HepG2 (cell line): ENCODE measurements around the gene PCGF2. TPM values are rescaled to one million over a fixed set of nuclear protein-coding genes. Genes with fewer than 3 reads are reported as not detected.
A peak's percentile ranks its signal among the peaks of the same experiment; 100 is the strongest.

ENCODE experiments used
- BCL6 ChIP-seq: IDR thresholded peaks from 2 replicates; pipeline ENCODE4 v1.6.1; 2016; ENCODE audit warnings: missing genetic modification reagents, missing compliant biosample characterization
- CBX5 ChIP-seq: sonication (generic); formaldehyde crosslinking; IDR thresholded peaks from 2 replicates; pipeline ENCODE4 v1.4.0; 2020; ENCODE audit warnings: missing genetic modification reagents, borderline replicate concordance
- EHMT2 ChIP-seq: fragments of 200-600 bp; sonication (generic); IDR thresholded peaks from 2 replicates; pipeline ENCODE4 v1.7.0; 2017; ENCODE audit warnings: antibody characterized with exemption, low read depth, low read length, borderline replicate concordance
- ELK4 ChIP-seq: sonication (generic); formaldehyde crosslinking; IDR thresholded peaks from 2 replicates; pipeline ENCODE4 v1.9.0; 2021; ENCODE audit warnings: missing genetic modification reagents, borderline replicate concordance
- MED8 ChIP-seq: sonication (generic); formaldehyde crosslinking; IDR thresholded peaks from 2 replicates; pipeline ENCODE4 v1.8.1; 2023; ENCODE audit warnings: mild to moderate bottlenecking, missing genetic modification reagents; ENCODE audit not compliant: insufficient replicate concordance
- PLSCR1 ChIP-seq: sonication (generic); formaldehyde crosslinking; IDR thresholded peaks from 2 replicates; pipeline ENCODE4 v1.5.0; 2020; ENCODE audit warnings: missing genetic modification reagents, mild to moderate bottlenecking, borderline replicate concordance
- SNAI1 ChIP-seq: sonication (generic); formaldehyde crosslinking; IDR thresholded peaks from 2 replicates; pipeline ENCODE4 v1.5.0; 2020; ENCODE audit warnings: mild to moderate bottlenecking, missing genetic modification reagents, borderline replicate concordance
- SNAPC4 ChIP-seq: sonication (generic); formaldehyde crosslinking; IDR thresholded peaks from 2 replicates; pipeline ENCODE4 v1.4.0; 2020; ENCODE audit warnings: mild to moderate bottlenecking, missing genetic modification reagents
- TOE1 ChIP-seq: sonication (generic); formaldehyde crosslinking; IDR thresholded peaks from 2 replicates; pipeline ENCODE4 v1.4.0; 2020; ENCODE audit warnings: mild to moderate bottlenecking, missing genetic modification reagents
- ZBTB3 ChIP-seq: sonication (generic); formaldehyde crosslinking; IDR thresholded peaks from 2 replicates; pipeline ENCODE4 v1.4.0; 2020; ENCODE audit warnings: low read depth, mild to moderate bottlenecking, moderate library complexity, missing genetic modification reagents, borderline replicate concordance
- polyA plus RNA-seq, 8 experiments: library from polyadenylated mRNA; depleted of rRNA in 3 of 8; stranded (reverse) in 7 of 8; unstranded in 1 of 8; fragments of >200 nt; fragmentation: Illumina TruSeq in 4 of 8; extraction: Trizol in 4 of 8; gene quantifications; 2 replicates each; pipeline versions ENCODE4 v1.2.1 to v1.2.3, GENCODE V29; 2011 to 2016; ENCODE audit warnings: low read depth in 4 of 8, missing spikeins in 1 of 8, mixed read lengths in 1 of 8; ENCODE audit not compliant: insufficient read depth in 1 of 8
- total RNA-seq, 5 experiments: library from RNA; depleted of rRNA; stranded (reverse); fragments of >200 nt; fragmentation: Illumina TruSeq; extraction: Trizol; gene quantifications; 2 replicates each; pipeline ENCODE4 v1.2.3, GENCODE V29; 2016; ENCODE audit warnings: low read depth in 1 of 5
- TF ChIP-seq, protein P1 (sequence below): IDR thresholded peaks from 2 replicates; pipeline ENCODE4 v1.6.1; 2016; ENCODE audit warnings: missing compliant biosample characterization, missing genetic modification reagents, borderline replicate concordance
- TF ChIP-seq, protein P2 (sequence below): sonication (generic); formaldehyde crosslinking; IDR thresholded peaks from 2 replicates; pipeline ENCODE4 v1.4.0; 2020; ENCODE audit warnings: mild to moderate bottlenecking, missing genetic modification reagents
- TF ChIP-seq, protein P3 (sequence below): sonication (generic); formaldehyde crosslinking; IDR thresholded peaks from 2 replicates; pipeline ENCODE4 v1.8.1; 2023; ENCODE audit warnings: mild to moderate bottlenecking, moderate library complexity, missing genetic modification reagents
- TF ChIP-seq, protein P4 (sequence below): IDR thresholded peaks from 2 replicates; pipeline ENCODE4 v1.6.1; 2012; ENCODE audit warnings: low read length, improper control_type of control experiment

PCGF2 gene
- total and polyA plus RNA-seq, 2 of the 13 experiments (the other 11 are each of a cell fraction or from before 2014, with no cell fraction given) = 11.6 to 29.4 TPM

- no peak for TF ChIP-seq EHMT2
- TF ChIP-seq TOE1 (CRISPR knock-in tag) = no peak
- TF ChIP-seq SNAI1 (CRISPR knock-in tag) = no peak
- TF ChIP-seq PLSCR1 (CRISPR knock-in tag) = peak; percentile 54; the same call in 1 of the 2 replicates
- TF ChIP-seq, protein P1, sequence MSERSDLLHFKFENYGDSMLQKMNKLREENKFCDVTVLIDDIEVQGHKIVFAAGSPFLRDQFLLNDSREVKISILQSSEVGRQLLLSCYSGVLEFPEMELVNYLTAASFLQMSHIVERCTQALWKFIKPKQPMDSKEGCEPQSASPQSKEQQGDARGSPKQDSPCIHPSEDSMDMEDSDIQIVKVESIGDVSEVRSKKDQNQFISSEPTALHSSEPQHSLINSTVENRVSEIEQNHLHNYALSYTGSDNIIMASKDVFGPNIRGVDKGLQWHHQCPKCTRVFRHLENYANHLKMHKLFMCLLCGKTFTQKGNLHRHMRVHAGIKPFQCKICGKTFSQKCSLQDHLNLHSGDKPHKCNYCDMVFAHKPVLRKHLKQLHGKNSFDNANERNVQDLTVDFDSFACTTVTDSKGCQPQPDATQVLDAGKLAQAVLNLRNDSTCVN (CRISPR knock-in tag) = no peak
- peak; percentile 18; the same call in 1 of the 2 replicates for TF ChIP-seq BCL6 (CRISPR knock-in tag)
- TF ChIP-seq ZBTB3 = peak; percentile 71; the same call in 1 of the 2 replicates
- peak; percentile 6; the same call in 1 of the 2 replicates for TF ChIP-seq SNAPC4
- TF ChIP-seq CBX5 (CRISPR knock-in tag) = no peak
- TF ChIP-seq ELK4 = no peak
- TF ChIP-seq, protein P2, sequence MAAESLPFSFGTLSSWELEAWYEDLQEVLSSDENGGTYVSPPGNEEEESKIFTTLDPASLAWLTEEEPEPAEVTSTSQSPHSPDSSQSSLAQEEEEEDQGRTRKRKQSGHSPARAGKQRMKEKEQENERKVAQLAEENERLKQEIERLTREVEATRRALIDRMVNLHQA (CRISPR knock-in tag) = no peak
- TF ChIP-seq, protein P3, sequence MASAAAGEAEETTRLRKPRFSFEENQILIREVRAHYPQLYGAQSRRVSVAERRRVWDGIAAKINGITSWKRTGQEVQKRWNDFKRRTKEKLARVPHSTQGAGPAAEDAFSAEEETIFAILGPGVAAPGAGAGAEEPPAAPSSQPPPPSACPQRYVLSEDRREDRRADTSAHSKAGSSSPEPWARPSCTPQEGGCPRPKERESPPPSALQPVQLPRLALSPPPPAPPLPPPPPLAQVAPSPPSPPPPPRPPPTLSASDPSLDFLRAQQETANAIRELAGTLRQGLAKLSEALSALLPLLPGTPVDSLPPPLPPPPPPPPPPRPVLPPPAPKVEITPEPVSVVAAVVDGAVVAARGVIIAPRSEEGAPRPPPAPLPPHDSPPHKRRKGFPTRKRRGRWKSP (CRISPR knock-in tag) = no peak
- TF ChIP-seq, protein P4, sequence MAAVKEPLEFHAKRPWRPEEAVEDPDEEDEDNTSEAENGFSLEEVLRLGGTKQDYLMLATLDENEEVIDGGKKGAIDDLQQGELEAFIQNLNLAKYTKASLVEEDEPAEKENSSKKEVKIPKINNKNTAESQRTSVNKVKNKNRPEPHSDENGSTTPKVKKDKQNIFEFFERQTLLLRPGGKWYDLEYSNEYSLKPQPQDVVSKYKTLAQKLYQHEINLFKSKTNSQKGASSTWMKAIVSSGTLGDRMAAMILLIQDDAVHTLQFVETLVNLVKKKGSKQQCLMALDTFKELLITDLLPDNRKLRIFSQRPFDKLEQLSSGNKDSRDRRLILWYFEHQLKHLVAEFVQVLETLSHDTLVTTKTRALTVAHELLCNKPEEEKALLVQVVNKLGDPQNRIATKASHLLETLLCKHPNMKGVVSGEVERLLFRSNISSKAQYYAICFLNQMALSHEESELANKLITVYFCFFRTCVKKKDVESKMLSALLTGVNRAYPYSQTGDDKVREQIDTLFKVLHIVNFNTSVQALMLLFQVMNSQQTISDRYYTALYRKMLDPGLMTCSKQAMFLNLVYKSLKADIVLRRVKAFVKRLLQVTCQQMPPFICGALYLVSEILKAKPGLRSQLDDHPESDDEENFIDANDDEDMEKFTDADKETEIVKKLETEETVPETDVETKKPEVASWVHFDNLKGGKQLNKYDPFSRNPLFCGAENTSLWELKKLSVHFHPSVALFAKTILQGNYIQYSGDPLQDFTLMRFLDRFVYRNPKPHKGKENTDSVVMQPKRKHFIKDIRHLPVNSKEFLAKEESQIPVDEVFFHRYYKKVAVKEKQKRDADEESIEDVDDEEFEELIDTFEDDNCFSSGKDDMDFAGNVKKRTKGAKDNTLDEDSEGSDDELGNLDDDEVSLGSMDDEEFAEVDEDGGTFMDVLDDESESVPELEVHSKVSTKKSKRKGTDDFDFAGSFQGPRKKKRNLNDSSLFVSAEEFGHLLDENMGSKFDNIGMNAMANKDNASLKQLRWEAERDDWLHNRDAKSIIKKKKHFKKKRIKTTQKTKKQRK = no peak
- TF ChIP-seq MED8 (CRISPR knock-in tag) = no peak
Observed at GRCh38 chr17:38701504-38702165, 46.5 kb downstream of the PCGF2 start (continued).
